Vagina (tissue), 2 donors: ENCODE measurements around the gene SORCS2.

Experiments used
- POLR2AphosphoS5 ChIP-seq, 2 donors: sonication (generic); formaldehyde crosslinking; IDR thresholded peaks; one replicate each; pipeline ENCODE4 v1.9.0; 2017; ENCODE audit warnings: antibody characterized with exemption in 2 of 2, mild to moderate bottlenecking in 2 of 2, low read depth in 1 of 2; ENCODE audit not compliant: insufficient read depth in 1 of 2
- TF ChIP-seq, protein P1 (sequence below), 3 experiments: fragments of 450-650 bp in 2 of 3; fragments of 200-600 bp in 1 of 3; sonication (generic) in 1 of 3; IDR thresholded peaks; one replicate each; pipeline ENCODE4 v1.5.1; 2017 to 2019; ENCODE audit warnings: antibody characterized with exemption in 3 of 3, mild to moderate bottlenecking in 2 of 3, moderate library complexity in 2 of 3

DNA sequence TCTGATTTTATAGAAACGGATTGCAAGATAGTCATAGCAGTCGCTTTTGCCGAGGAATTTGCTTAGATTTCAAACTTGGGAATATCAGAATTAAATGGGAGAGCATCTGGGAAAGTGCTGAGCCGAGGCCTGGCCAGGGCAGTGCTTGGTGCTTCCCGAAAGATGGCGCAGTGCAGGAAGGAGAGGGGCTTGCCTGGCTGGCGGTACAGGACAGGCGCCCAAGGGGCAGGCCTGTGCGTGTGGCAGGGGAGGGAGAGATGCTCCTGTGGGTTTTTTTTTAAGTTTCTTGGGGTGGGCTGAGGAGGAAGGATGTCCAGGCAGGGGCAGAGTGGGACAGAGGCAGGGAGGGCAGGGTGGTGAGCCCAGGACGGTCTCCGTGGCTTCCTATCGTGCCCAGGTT lies 506.2 kb downstream of the SORCS2 start:
- no peak for TF ChIP-seq POLR2AphosphoS5 (IDR thresholded peaks at IDR 0.05; ENCODE audit: insufficient read depth in 1 of 2, low read depth in 1 of 2)
- TF ChIP-seq, protein P1, sequence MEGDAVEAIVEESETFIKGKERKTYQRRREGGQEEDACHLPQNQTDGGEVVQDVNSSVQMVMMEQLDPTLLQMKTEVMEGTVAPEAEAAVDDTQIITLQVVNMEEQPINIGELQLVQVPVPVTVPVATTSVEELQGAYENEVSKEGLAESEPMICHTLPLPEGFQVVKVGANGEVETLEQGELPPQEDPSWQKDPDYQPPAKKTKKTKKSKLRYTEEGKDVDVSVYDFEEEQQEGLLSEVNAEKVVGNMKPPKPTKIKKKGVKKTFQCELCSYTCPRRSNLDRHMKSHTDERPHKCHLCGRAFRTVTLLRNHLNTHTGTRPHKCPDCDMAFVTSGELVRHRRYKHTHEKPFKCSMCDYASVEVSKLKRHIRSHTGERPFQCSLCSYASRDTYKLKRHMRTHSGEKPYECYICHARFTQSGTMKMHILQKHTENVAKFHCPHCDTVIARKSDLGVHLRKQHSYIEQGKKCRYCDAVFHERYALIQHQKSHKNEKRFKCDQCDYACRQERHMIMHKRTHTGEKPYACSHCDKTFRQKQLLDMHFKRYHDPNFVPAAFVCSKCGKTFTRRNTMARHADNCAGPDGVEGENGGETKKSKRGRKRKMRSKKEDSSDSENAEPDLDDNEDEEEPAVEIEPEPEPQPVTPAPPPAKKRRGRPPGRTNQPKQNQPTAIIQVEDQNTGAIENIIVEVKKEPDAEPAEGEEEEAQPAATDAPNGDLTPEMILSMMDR (IDR thresholded peaks at IDR 0.05): no peak
